ENCODE measurements around the gene DDX25.
"Not testable (repeated sequence)": the region's sequence is repeated elsewhere in the genome, so short reads cannot be mapped to it uniquely, and the experiment has no call there.

DNA sequence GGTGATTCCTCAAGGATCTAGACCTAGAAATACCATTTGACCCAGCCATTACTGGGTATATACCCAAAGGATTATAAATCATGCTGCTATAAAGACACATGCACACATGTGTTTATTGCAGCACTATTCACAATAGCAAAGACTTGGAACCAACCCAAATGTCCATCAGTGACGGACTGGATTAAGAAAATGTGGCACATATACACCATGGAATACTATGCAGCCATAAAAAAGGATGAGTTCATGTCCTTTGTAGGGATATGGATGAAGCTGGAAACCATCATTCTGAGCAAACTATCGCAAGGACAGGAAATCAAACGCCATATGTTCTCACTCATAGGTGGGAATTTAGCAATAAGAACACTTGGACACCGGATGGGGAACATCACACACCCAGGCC is 39.0 kb upstream of the DDX25 start:
- not testable (repeated sequence) for TF ChIP-seq ZBTB17 (CRISPR knock-in tag; IDR thresholded peaks at IDR 0.05); SRSF9 (IDR thresholded peaks at IDR 0.05; ENCODE audit: borderline replicate concordance, low read depth, low read length); TCF3 (CRISPR knock-in tag; IDR thresholded peaks at IDR 0.05)

All from K562 (cell line).